ENCODE data around the gene SLC9B2. TPM values are rescaled to one million over a fixed set of nuclear protein-coding genes. Genes with fewer than 3 reads are reported as not detected.

Gene SLC9B2
- polyA plus RNA-seq, 3 donors = 0.38 to 0.59 (median 0.48) TPM

- no peaks in the 10 kb centered on the region for H3K36me3 Mint-ChIP-seq
- 47% methylated on average over 3 of the region's 8 CpGs for WGBS (ENCODE audit: insufficient coverage)
- no peaks in the 10 kb centered on the region for H3K9me3 Mint-ChIP-seq
- TF ChIP-seq CTCF (IDR thresholded peaks at IDR 0.05) = no peak
- Histone ChIP-seq H3K27ac (ENCODE audit: low read depth in 1 of 2, low read length in 2 of 2) (peak overlapping the region in 1 of 2 donors; percentile 80), H3K36me3 (replicated peaks in 1 of 2; ENCODE audit: control insufficient read depth in 1 of 2, insufficient read depth in 2 of 2, low read length in 2 of 2) (no peaks in the 10 kb centered on the region), H3K9ac (ENCODE audit: insufficient read depth, low read length, poor library complexity, severe bottlenecking) (peak overlapping the region; percentile 78), H3K79me2 (ENCODE audit: insufficient read depth, low read length) (no peaks in the 10 kb centered on the region), H3K4me1 (ENCODE audit: control insufficient read depth in 1 of 2, insufficient read depth in 2 of 2, low read length in 2 of 2) (peaks cover 10 to 15% of the 10 kb centered on the region in 2 donors), H3K4me3 (replicated peaks in 1 of 3; ENCODE audit: low read depth in 2 of 3, low read length in 3 of 3) (peak overlapping the region; percentile 52 to 76 (median 75)), H3K27me3 (ENCODE audit: control insufficient read depth in 2 of 2, insufficient read depth in 2 of 2, low read length in 2 of 2) (no peaks in the 10 kb centered on the region), H2AFZ (ENCODE audit: insufficient read depth, low read depth, low read length, poor library complexity, severe bottlenecking) (peak overlapping the region; percentile 89), H3K9me3 (replicated peaks in 1 of 2; ENCODE audit: control insufficient read depth in 1 of 2, insufficient read depth in 1 of 2, low read length in 2 of 2) (no peaks in the 10 kb centered on the region), H4K20me1 (ENCODE audit: insufficient read depth, low read length) (no peaks in the 10 kb centered on the region), H3K4me2 (replicated peaks; ENCODE audit: extremely low read depth, low read length, poor library complexity, severe bottlenecking) (peak overlapping the region; percentile 85)
- peaks cover 0 to 2% (median 0%) of the 10 kb centered on the region in 3 donors for H3K27me3 Mint-ChIP-seq (ENCODE audit: low read depth in 3 of 3)
- H3K4me1 Mint-ChIP-seq = peaks cover 16% of the 10 kb centered on the region
- peak overlapping the region; percentile 83 to 95 for H3K4me3 Mint-ChIP-seq
- intact Hi-C loops (cut with micrococcal nuclease) = no loop called here
- H3K27ac Mint-ChIP-seq = peak overlapping the region; percentile 86 to 94 (median 92)
- DNase-seq = no peak
These were observed 57.9 kb downstream of the SLC9B2 start for GRCh38 chr4:103018391-103019307.

DNA sequence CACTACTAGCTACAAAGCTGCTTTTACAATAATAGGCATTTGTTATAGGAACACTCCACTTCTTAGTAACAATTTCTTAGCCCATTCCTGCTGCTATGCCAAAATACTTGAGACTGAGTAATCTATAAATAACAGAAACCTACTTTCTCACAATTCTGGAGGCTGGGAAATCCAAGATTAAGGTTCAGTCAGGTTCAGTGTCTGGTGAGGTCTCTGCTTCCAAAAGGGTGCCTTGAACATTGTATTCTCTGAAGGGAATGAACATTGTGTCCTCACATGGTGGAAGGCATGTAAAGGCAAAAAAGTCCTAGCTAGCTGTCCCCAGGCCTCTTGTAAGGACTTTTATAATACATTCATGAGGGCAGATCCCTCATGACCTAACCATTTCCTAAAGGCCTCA, 64.0 kb downstream of the SLC9B2 start:
- no peaks in the 10 kb centered on the region for H3K9me3 ChIP-seq (replicated peaks in 1 of 2; ENCODE audit: control insufficient read depth in 1 of 2, insufficient read depth in 1 of 2, low read length in 2 of 2)
- DNase-seq = no peak
- intact Hi-C loops (cut with micrococcal nuclease) = no loop called here
- no peak overlapping the region for H3K4me3 ChIP-seq (replicated peaks in 1 of 3; ENCODE audit: low read depth in 2 of 3, low read length in 3 of 3)
- H3K27ac ChIP-seq (ENCODE audit: low read depth in 1 of 2, low read length in 2 of 2) = no peak overlapping the region
- no peaks in the 10 kb centered on the region for H3K9me3 Mint-ChIP-seq
- no peaks in the 10 kb centered on the region for H3K4me1 Mint-ChIP-seq
- no peaks in the 10 kb centered on the region for H3K36me3 Mint-ChIP-seq
- no peak overlapping the region for H3K27ac Mint-ChIP-seq
- no peaks in the 10 kb centered on the region for H3K27me3 ChIP-seq (ENCODE audit: control insufficient read depth in 2 of 2, insufficient read depth in 2 of 2, low read length in 2 of 2)
- no peaks in the 10 kb centered on the region for H3K36me3 ChIP-seq (replicated peaks in 1 of 2; ENCODE audit: control insufficient read depth in 1 of 2, insufficient read depth in 2 of 2, low read length in 2 of 2)
- no peak overlapping the region for H2AFZ ChIP-seq (ENCODE audit: insufficient read depth, low read depth, low read length, poor library complexity, severe bottlenecking)
- no peak overlapping the region for H3K4me2 ChIP-seq (replicated peaks; ENCODE audit: extremely low read depth, low read length, poor library complexity, severe bottlenecking)
- no peaks in the 10 kb centered on the region for H4K20me1 ChIP-seq (ENCODE audit: insufficient read depth, low read length)
- H3K4me3 Mint-ChIP-seq = no peak overlapping the region
- H3K9ac ChIP-seq (ENCODE audit: insufficient read depth, low read length, poor library complexity, severe bottlenecking) = no peak overlapping the region
- TF ChIP-seq CTCF (IDR thresholded peaks at IDR 0.05) = no peak
- no peaks in the 10 kb centered on the region for H3K79me2 ChIP-seq (ENCODE audit: insufficient read depth, low read length)
- no peaks in the 10 kb centered on the region for H3K4me1 ChIP-seq (ENCODE audit: control insufficient read depth in 1 of 2, insufficient read depth in 2 of 2, low read length in 2 of 2)
- H3K27me3 Mint-ChIP-seq (ENCODE audit: low read depth in 3 of 3) = peaks cover 0 to 1% (median 0%) of the 10 kb centered on the region in 3 donors

Measured in CD14-positive monocyte (primary cell).